CD14-positive monocyte (primary cell): ENCODE data around the gene CLASP1. TPM values are rescaled to one million over a fixed set of nuclear protein-coding genes. Genes with fewer than 3 reads are reported as not detected.
A peak's percentile ranks its signal among the peaks of the same experiment; 100 is the strongest.

Experiments used
- DNase-seq, 3 donors: peaks; one replicate each; pipeline ENCODE4 v3.0.0-alpha.2; 2011 to 2022
- H2AFZ ChIP-seq: 2 replicates; pipeline ENCODE4 v1.6.0; 2012; ENCODE audit warnings: mild to moderate bottlenecking, low read depth, low read length, inconsistent platforms; ENCODE audit not compliant: insufficient read depth, poor library complexity, severe bottlenecking
- H3K27ac ChIP-seq, 2 donors: 1 replicate in 1 of 2; 2 replicates in 1 of 2; pipeline ENCODE4 v1.5.1; 2012 to 2013; ENCODE audit warnings: low read length in 2 of 2, control low read depth in 1 of 2, inconsistent platforms in 1 of 2, low read depth in 1 of 2, mild to moderate bottlenecking in 1 of 2
- H3K27me3 ChIP-seq, 2 donors: one replicate each; pipeline versions ENCODE4 v1.6.0 to v1.6.1; 2011 to 2013; ENCODE audit warnings: low read length in 2 of 2; ENCODE audit not compliant: control insufficient read depth in 2 of 2, insufficient read depth in 2 of 2
- H3K36me3 ChIP-seq, 2 donors: replicated peaks in 1 of 2; 1 replicate in 1 of 2; 2 replicates in 1 of 2; pipeline versions ENCODE4 v1.5.1 to v1.6.1; 2012 to 2013; ENCODE audit warnings: low read length in 2 of 2, control low read depth in 1 of 2, inconsistent platforms in 1 of 2, mild to moderate bottlenecking in 1 of 2; ENCODE audit not compliant: insufficient read depth in 2 of 2, control insufficient read depth in 1 of 2
- H3K4me1 ChIP-seq, 2 donors: 1 replicate in 1 of 2; 2 replicates in 1 of 2; pipeline versions ENCODE4 v1.5.1 to v1.6.1; 2012 to 2013; ENCODE audit warnings: low read length in 2 of 2, control low read depth in 1 of 2, inconsistent platforms in 1 of 2, mild to moderate bottlenecking in 1 of 2, moderate library complexity in 1 of 2; ENCODE audit not compliant: insufficient read depth in 2 of 2, control insufficient read depth in 1 of 2
- H3K4me2 ChIP-seq: replicated peaks from 2 replicates; pipeline ENCODE3; 2012; ENCODE audit warnings: low read length, moderate library complexity, mild to moderate bottlenecking; ENCODE audit not compliant: poor library complexity, severe bottlenecking; ENCODE audit errors: extremely low read depth
- H3K4me3 ChIP-seq, 3 experiments: fragments of 200-600 bp in 1 of 3; sonication (generic) in 1 of 3; replicated peaks in 1 of 3; 1 replicate in 2 of 3; 2 replicates in 1 of 3; pipeline ENCODE4 v1.5.1; 2011 to 2013; ENCODE audit warnings: low read length in 3 of 3, mild to moderate bottlenecking in 3 of 3, control low read depth in 2 of 3, low read depth in 2 of 3, inconsistent platforms in 1 of 3, moderate library complexity in 1 of 3
- H3K79me2 ChIP-seq: 2 replicates; pipeline ENCODE4 v1.6.0; 2012; ENCODE audit warnings: mild to moderate bottlenecking, control low read depth, inconsistent platforms, low read length, moderate library complexity; ENCODE audit not compliant: insufficient read depth
- H3K9ac ChIP-seq: 2 replicates; pipeline ENCODE4 v1.6.0; 2017; ENCODE audit warnings: low read length, mild to moderate bottlenecking; ENCODE audit not compliant: insufficient read depth, poor library complexity, severe bottlenecking
- H3K9me3 ChIP-seq, 2 donors: replicated peaks in 1 of 2; 1 replicate in 1 of 2; 2 replicates in 1 of 2; pipeline versions ENCODE4 v1.5.1 to v1.6.1; 2012 to 2013; ENCODE audit warnings: low read length in 2 of 2, control low read depth in 1 of 2; ENCODE audit not compliant: control insufficient read depth in 1 of 2, insufficient read depth in 1 of 2
- H4K20me1 ChIP-seq: 2 replicates; pipeline ENCODE4 v1.6.0; 2012; ENCODE audit warnings: mild to moderate bottlenecking, low read length, control low read depth, moderate library complexity; ENCODE audit not compliant: insufficient read depth
- H3K27ac Mint-ChIP-seq, 7 donors: one replicate each; pipeline ENCODE4 v1.8.0; 2020; ENCODE audit warnings: mild to moderate bottlenecking in 7 of 7, mixed read lengths in 7 of 7, moderate library complexity in 6 of 7, inconsistent platforms in 2 of 7
- H3K27me3 Mint-ChIP-seq, 3 donors: one replicate each; pipeline ENCODE4 v1.8.0; 2021 to 2022; ENCODE audit warnings: low read depth in 3 of 3, mild to moderate bottlenecking in 3 of 3, mixed read lengths in 3 of 3, moderate library complexity in 3 of 3, inconsistent platforms in 1 of 3
- H3K36me3 Mint-ChIP-seq, 2 donors: one replicate each; pipeline ENCODE4 v1.8.0; 2020; ENCODE audit warnings: mixed read lengths in 2 of 2, inconsistent platforms in 1 of 2, mild to moderate bottlenecking in 1 of 2
- H3K4me1 Mint-ChIP-seq: one replicate; pipeline ENCODE4 v1.8.0; 2020; ENCODE audit warnings: mild to moderate bottlenecking, mixed read lengths
- H3K4me3 Mint-ChIP-seq, 2 donors: one replicate each; pipeline ENCODE4 v1.8.0; 2020; ENCODE audit warnings: mild to moderate bottlenecking in 2 of 2, mixed read lengths in 2 of 2, moderate library complexity in 1 of 2
- H3K9me3 Mint-ChIP-seq, 7 donors: one replicate each; pipeline ENCODE4 v1.8.0; 2020 to 2022; ENCODE audit warnings: mixed read lengths in 7 of 7, mild to moderate bottlenecking in 6 of 7, moderate library complexity in 6 of 7, inconsistent platforms in 2 of 7
- CTCF ChIP-seq: fragments of 200-600 bp; IDR thresholded peaks from one replicate; pipeline ENCODE4 v1.8.0; 2022; ENCODE audit warnings: antibody characterized with exemption, mild to moderate bottlenecking
- WGBS: methylation state at CpG from one replicate; pipeline ENCODE4 v1.1.5; 2013; ENCODE audit warnings: missing lambda C conversion rate; ENCODE audit not compliant: insufficient coverage; 5-methylcytosine and 5-hydroxymethylcytosine counted together
- intact Hi-C, 2 donors: fragments of 100-400 bp; cut with micrococcal nuclease; formaldehyde crosslinking; loops; one replicate each; pipeline versions ENCODE4 v1.15.0 to v1.15.1; 2023
- polyA plus RNA-seq, 3 donors: library from polyadenylated mRNA; depleted of rRNA in 1 of 3; unstranded in 2 of 3; stranded (reverse) in 1 of 3; fragments of 300-500 nt in 2 of 3; fragments of >200 nt in 1 of 3; fragmentation: Illumina TruSeq in 2 of 3; gene quantifications; 1 replicate in 2 of 3; 2 replicates in 1 of 3; pipeline ENCODE4 v1.2.3, GENCODE V29; 2012 to 2021

CLASP1 gene
- polyA plus RNA-seq, 3 donors: 4.8 to 8.1 (median 7.6) TPM

- H3K79me2 ChIP-seq: peaks cover 3% of the 10 kb centered on the region
Measured at GRCh38 chr2:121476684-121477083, 172.6 kb downstream of the CLASP1 start.

GRCh38 chr2:121475811-121476571, 173.3 kb downstream of the CLASP1 start:
- Histone ChIP-seq H3K4me3 (no peak overlapping the region), H3K4me2 (no peak overlapping the region), H3K27me3 (no peaks in the 10 kb centered on the region), H3K36me3 (peaks cover 4 to 27% of the 10 kb centered on the region in 2 donors), H3K27ac (no peak overlapping the region), H3K9ac (no peak overlapping the region), H3K79me2 (peaks cover 3% of the 10 kb centered on the region), H4K20me1 (peaks cover 22% of the 10 kb centered on the region), H3K9me3 (no peaks in the 10 kb centered on the region), H3K4me1 (no peaks in the 10 kb centered on the region), H2AFZ (no peak overlapping the region)
- no peak for DNase-seq
- H3K36me3 Mint-ChIP-seq: peaks cover 11 to 21% of the 10 kb centered on the region in 2 donors
- peak overlapping the region in 1 of 7 donors; percentile 34 for H3K27ac Mint-ChIP-seq
- WGBS: 100% methylated on average over 3 of the region's 4 CpGs
- intact Hi-C loops: no loop called here
- H3K9me3 Mint-ChIP-seq: no peaks in the 10 kb centered on the region
- peaks cover 7% of the 10 kb centered on the region for H3K4me1 Mint-ChIP-seq
- H3K4me3 Mint-ChIP-seq: no peak overlapping the region
- peaks cover 0 to 2% (median 0%) of the 10 kb centered on the region in 3 donors for H3K27me3 Mint-ChIP-seq
- TF ChIP-seq CTCF: no peak

More at GRCh38 chr2:121476684-121477083, 172.6 kb downstream of the CLASP1 start:
- H4K20me1 ChIP-seq: peaks cover 22% of the 10 kb centered on the region
- H2AFZ ChIP-seq: no peak overlapping the region
- peaks cover 7% of the 10 kb centered on the region for H3K4me1 Mint-ChIP-seq
- no peak overlapping the region for H3K4me3 Mint-ChIP-seq
- peaks cover 1 to 25% of the 10 kb centered on the region in 2 donors for H3K36me3 ChIP-seq
- DNase-seq: no peak
- no peaks in the 10 kb centered on the region for H3K27me3 ChIP-seq
- H3K27ac Mint-ChIP-seq: no peak overlapping the region
- H3K36me3 Mint-ChIP-seq: peaks cover 9 to 15% of the 10 kb centered on the region in 2 donors
- H3K4me3 ChIP-seq: no peak overlapping the region
- TF ChIP-seq CTCF: no peak
- no peak overlapping the region for H3K9ac ChIP-seq
- peaks cover 0 to 2% (median 0%) of the 10 kb centered on the region in 3 donors for H3K27me3 Mint-ChIP-seq
- WGBS: 79% methylated on average over 3 of the region's 3 CpGs
- H3K4me2 ChIP-seq: no peak overlapping the region
- H3K4me1 ChIP-seq: no peaks in the 10 kb centered on the region
- H3K9me3 Mint-ChIP-seq: no peaks in the 10 kb centered on the region
- H3K27ac ChIP-seq: no peak overlapping the region
- no peaks in the 10 kb centered on the region for H3K9me3 ChIP-seq
- intact Hi-C loops: no loop called here
